H1 (cell line): ENCODE measurements around the gene VAPB. TPM values are rescaled to one million over a fixed set of nuclear protein-coding genes. Genes with fewer than 3 reads are reported as not detected.

Experiments
- CTCF ChIA-PET: fragments of 300-600 bp; sonication (Branson Sonifier 250); formaldehyde crosslinking; loops from one replicate; lab custom pipeline; 2021; ENCODE audit not compliant: partially characterized antibody; lab: Charles Lee
- POLR2A ChIA-PET: fragments of 300-600 bp; sonication (Branson Sonifier 250); formaldehyde crosslinking; loops from one replicate; lab custom pipeline; 2021; ENCODE audit warnings: inconsistent platforms; ENCODE audit not compliant: partially characterized antibody; lab: Charles Lee
- DNase-seq, 2 experiments: peaks; one replicate each; pipeline versions ENCODE4 v3.0.0 to v3.0.0-alpha.2; 2010 to 2022; ENCODE audit warnings: low spot score in 2 of 2, low read depth in 1 of 2, mixed read lengths in 1 of 2
- FAIRE-seq: peaks from 2 replicates; lab custom pipeline; 2011; peaks lifted over from hg19 to GRCh38; lab: Jason Lieb, UNC
- H2AFZ ChIP-seq: 2 replicates; pipeline ENCODE4 v1.8.1; 2012; ENCODE audit warnings: low read length, inconsistent platforms
- H2AK5ac ChIP-seq: 2 replicates; pipeline ENCODE4 v1.6.1; 2013; ENCODE audit warnings: low read depth, low read length
- H2BK120ac ChIP-seq: replicated peaks from 2 replicates; pipeline ENCODE3; 2013; ENCODE audit warnings: low read depth, low read length, inconsistent platforms
- H2BK12ac ChIP-seq: 2 replicates; pipeline ENCODE4 v1.6.1; 2013; ENCODE audit warnings: low read depth, low read length
- H2BK15ac ChIP-seq: 2 replicates; pipeline ENCODE4 v1.6.1; 2013; ENCODE audit warnings: low read length
- H2BK20ac ChIP-seq: 2 replicates; pipeline ENCODE4 v1.6.1; 2013; ENCODE audit warnings: low read length
- H2BK5ac ChIP-seq: 2 replicates; pipeline ENCODE4 v1.6.1; 2013; ENCODE audit warnings: low read depth, low read length
- H3K14ac ChIP-seq: 2 replicates; pipeline ENCODE4 v1.6.1; 2013; ENCODE audit warnings: inconsistent platforms; ENCODE audit not compliant: insufficient read length
- H3K18ac ChIP-seq: 2 replicates; pipeline ENCODE4 v1.6.1; 2013; ENCODE audit warnings: low read length; ENCODE audit errors: extremely low read depth
- H3K23ac ChIP-seq: 2 replicates; pipeline ENCODE4 v1.6.1; 2013; ENCODE audit warnings: inconsistent platforms; ENCODE audit not compliant: insufficient read length
- H3K23me2 ChIP-seq: 2 replicates; pipeline ENCODE4 v1.6.1; 2013; ENCODE audit warnings: low read depth, low read length
- H3K27ac ChIP-seq: 2 replicates; pipeline ENCODE4 v1.6.1; 2011; ENCODE audit warnings: low read depth, low read length, inconsistent platforms
- H3K27me3 ChIP-seq, 4 experiments: replicated peaks in 1 of 4; 1 replicate in 1 of 4; 2 replicates in 3 of 4; pipeline versions ENCODE4 v1.6.1 to v1.8.1; 2011 to 2013; ENCODE audit warnings: low read length in 3 of 4, mild to moderate bottlenecking in 3 of 4, inconsistent platforms in 2 of 4, mixed read lengths in 2 of 4, moderate library complexity in 1 of 4; ENCODE audit not compliant: control insufficient read depth in 3 of 4, insufficient read depth in 3 of 4; ENCODE audit errors: extremely low read depth in 1 of 4
- H3K36me3 ChIP-seq, 4 experiments: 2 replicates each; pipeline versions ENCODE4 v1.6.1 to v1.8.1; 2011 to 2013; ENCODE audit warnings: mild to moderate bottlenecking in 4 of 4, low read length in 3 of 4, moderate library complexity in 2 of 4, control low read depth in 1 of 4, inconsistent platforms in 1 of 4; ENCODE audit not compliant: insufficient read depth in 4 of 4, control insufficient read depth in 2 of 4
- H3K4ac ChIP-seq: replicated peaks from 2 replicates; pipeline ENCODE3; 2013; ENCODE audit warnings: low read length, low read depth, mixed read lengths, inconsistent platforms; ENCODE audit not compliant: insufficient read length
- H3K4me1 ChIP-seq, 4 experiments: replicated peaks in 1 of 4; 1 replicate in 1 of 4; 2 replicates in 3 of 4; pipeline versions ENCODE4 v1.6.1 to v1.8.1; 2011 to 2013; ENCODE audit warnings: low read length in 3 of 4, inconsistent platforms in 2 of 4, mixed read lengths in 1 of 4; ENCODE audit not compliant: insufficient read depth in 4 of 4, control insufficient read depth in 3 of 4
- H3K4me2 ChIP-seq, 2 experiments: 2 replicates each; pipeline versions ENCODE4 v1.6.1 to v1.8.1; 2011 to 2013; ENCODE audit warnings: low read depth in 2 of 2, low read length in 2 of 2, control low read depth in 1 of 2, inconsistent platforms in 1 of 2, mild to moderate bottlenecking in 1 of 2; ENCODE audit not compliant: insufficient read depth in 1 of 2
- H3K4me3 ChIP-seq, 4 experiments: fragments of 200-600, 300-600 bp in 1 of 4; sonication (generic), shearing (Covaris generic), sonication (Bioruptor Twin) in 1 of 4; 2 replicates each; pipeline versions ENCODE4 v1.5.1 to v1.8.1; 2011 to 2016; ENCODE audit warnings: low read length in 4 of 4, low read depth in 3 of 4, control low read depth in 2 of 4, inconsistent platforms in 2 of 4, mild to moderate bottlenecking in 2 of 4, mixed read lengths in 1 of 4, moderate library complexity in 1 of 4; ENCODE audit not compliant: insufficient read depth in 2 of 4; ENCODE audit errors: extremely low read depth in 1 of 4
- H3K56ac ChIP-seq: replicated peaks from 2 replicates; pipeline ENCODE3; 2013; ENCODE audit warnings: low read depth, mild to moderate bottlenecking, mixed read lengths, low read length, inconsistent platforms; ENCODE audit not compliant: insufficient read length
- H3K79me1 ChIP-seq: 2 replicates; pipeline ENCODE4 v1.6.1; 2013; ENCODE audit warnings: low read depth, low read length, control low read depth
- H3K79me2 ChIP-seq, 2 experiments: 2 replicates each; pipeline versions ENCODE4 v1.6.1 to v1.8.1; 2012 to 2013; ENCODE audit warnings: low read length in 2 of 2, mild to moderate bottlenecking in 2 of 2, inconsistent platforms in 1 of 2; ENCODE audit not compliant: insufficient read depth in 2 of 2, control insufficient read depth in 1 of 2
- H3K9ac ChIP-seq, 4 experiments: replicated peaks in 1 of 4; 1 replicate in 1 of 4; 2 replicates in 3 of 4; pipeline versions ENCODE4 v1.6.1 to v1.8.1; 2011 to 2013; ENCODE audit warnings: low read depth in 3 of 4, low read length in 3 of 4, control low read depth in 2 of 4, mild to moderate bottlenecking in 2 of 4, moderate library complexity in 2 of 4, inconsistent platforms in 1 of 4; ENCODE audit errors: extremely low read depth in 1 of 4
- H3K9me3 ChIP-seq, 2 experiments: 2 replicates each; pipeline versions ENCODE4 v1.6.1 to v1.8.1; 2012 to 2013; ENCODE audit warnings: mild to moderate bottlenecking in 2 of 2, moderate library complexity in 2 of 2, control low read depth in 1 of 2, inconsistent platforms in 1 of 2, low read depth in 1 of 2, low read length in 1 of 2, mixed read lengths in 1 of 2; ENCODE audit not compliant: insufficient read depth in 2 of 2
- H4K20me1 ChIP-seq, 2 experiments: replicated peaks in 1 of 2; 2 replicates each; pipeline versions ENCODE3 to v1.8.1; 2011 to 2013; ENCODE audit warnings: inconsistent platforms in 2 of 2, low read length in 2 of 2, mild to moderate bottlenecking in 1 of 2; ENCODE audit not compliant: insufficient read depth in 2 of 2, control insufficient read depth in 1 of 2
- H4K5ac ChIP-seq: 2 replicates; pipeline ENCODE4 v1.6.1; 2013; ENCODE audit warnings: low read length, low read depth, mixed read lengths, inconsistent platforms; ENCODE audit not compliant: insufficient read length
- H4K8ac ChIP-seq: 2 replicates; pipeline ENCODE4 v1.8.0; 2013; ENCODE audit warnings: mild to moderate bottlenecking, moderate library complexity, low read length, inconsistent platforms; ENCODE audit not compliant: insufficient read depth; ENCODE audit errors: extremely low read depth
- H4K91ac ChIP-seq: replicated peaks from 2 replicates; pipeline ENCODE3; 2013; ENCODE audit warnings: low read length, mixed read lengths, inconsistent platforms; ENCODE audit not compliant: insufficient read length
- ATF3 ChIP-seq: IDR thresholded peaks from 2 replicates; pipeline ENCODE4 v1.6.1; 2011; ENCODE audit warnings: low read depth, mild to moderate bottlenecking, low read length; ENCODE audit not compliant: insufficient read depth
- POLR2AphosphoS5 ChIP-seq: IDR thresholded peaks from 2 replicates; pipeline ENCODE4 v1.6.1; 2011; ENCODE audit warnings: low read depth, low read length
- RFX5 ChIP-seq: IDR thresholded peaks from 2 replicates; pipeline ENCODE4 v1.6.1; 2011; ENCODE audit warnings: low read depth, low read length, improper control_type of control experiment, borderline replicate concordance
- WGBS, 2 experiments: shearing (Covaris generic) in 1 of 2; methylation state at CpG; one replicate each; pipeline versions ENCODE4 v1.1.6 to v1.1.7; 2013 to 2015; ENCODE audit warnings: low lambda C conversion rate in 2 of 2, mixed read lengths in 2 of 2, inconsistent platforms in 1 of 2, low coverage in 1 of 2, missing lambda C conversion rate in 1 of 2; ENCODE audit not compliant: insufficient replicate concordance in 2 of 2, insufficient coverage in 1 of 2, insufficient read length in 1 of 2; ENCODE audit errors: extremely low coverage in 1 of 2, missing lambda C conversion rate in 1 of 2; 5-methylcytosine and 5-hydroxymethylcytosine counted together
- polyA plus RNA-seq, 7 experiments: library from polyadenylated mRNA; depleted of rRNA in 3 of 7; stranded (reverse) in 5 of 7; unstranded in 2 of 7; fragments of >200 nt in 5 of 7; fragments of 200-250 nt in 2 of 7; gene quantifications; 1 replicate in 5 of 7; 2 replicates in 1 of 7; 4 replicates in 1 of 7; pipeline versions ENCODE4 v1.2.1 to v1.2.3, GENCODE V29; 2011 to 2013; ENCODE audit warnings: missing spikeins in 2 of 7, mixed read lengths in 2 of 7
- total RNA-seq: library from RNA; stranded (reverse); fragmentation: NEBNext Ultra II Directional; extraction: Animal tissue kit (Norgen Biotek cat#: 25700); gene quantifications from 2 replicates; pipeline ENCODE4 v1.2.1, GENCODE V29; 2021

VAPB gene
- total and polyA plus RNA-seq, 2 of the 8 experiments (the other 6 are each of a cell fraction or from before 2014, with no cell fraction given) = 24.4 to 62.8 TPM

GRCh38 chr20:58434326-58434725, 45.3 kb downstream of the VAPB start:
- Histone ChIP-seq H4K91ac (no peak overlapping the region), H3K9ac (no peak overlapping the region), H2BK20ac (no peak overlapping the region), H3K79me1 (peaks cover 7% of the 10 kb centered on the region), H4K5ac (no peak overlapping the region), H2BK5ac (no peak overlapping the region), H2AK5ac (no peak overlapping the region), H4K20me1 (peaks cover 0 to 2% of the 10 kb centered on the region in 2 experiments), H3K4me2 (no peak overlapping the region), H3K56ac (no peak overlapping the region), H3K4me3 (no peak overlapping the region), H2BK15ac (no peak overlapping the region), H4K8ac (no peak overlapping the region), H3K79me2 (peaks cover 13 to 84% of the 10 kb centered on the region in 2 experiments; a peak in 3 of 4 replicates), H3K9me3 (no peaks in the 10 kb centered on the region), H2BK120ac (no peak overlapping the region), H2AFZ (no peak overlapping the region), H3K18ac (no peak overlapping the region), H3K27ac (no peak overlapping the region), H3K4me1 (peaks cover 0 to 19% (median 10%) of the 10 kb centered on the region in 4 experiments; a peak in 5 of 7 replicates), H3K23ac (no peak overlapping the region), H3K27me3 (no peaks in the 10 kb centered on the region), H3K4ac (no peak overlapping the region), H2BK12ac (no peak overlapping the region), H3K36me3 (peaks cover 0 to 3% (median 0%) of the 10 kb centered on the region in 4 experiments; a peak in 1 of 8 replicates), H3K23me2 (no peaks in the 10 kb centered on the region), H3K14ac (no peak overlapping the region)
- FAIRE-seq = no peak
- DNase-seq = no peak
- CTCF ChIA-PET = interaction anchor here (1.0 to 2.6 kb wide), 7 partner anchors 10 to 198 kb away, joined by 3 to 12 read pairs (median 3); no protein-coding TSS in a partner anchor
- 87% methylated on average over 5 of the region's 5 CpGs; no CpG with 5 or more reads in 1 of the 2 experiments for WGBS, 2 experiments
- POLR2A ChIA-PET = interaction anchor here (2.0 kb wide), 1 partner anchor 10 kb away, joined by 8 read pairs; no protein-coding TSS in a partner anchor
- no peak for TF ChIP-seq RFX5
- TF ChIP-seq ATF3 = no peak
- TF ChIP-seq POLR2AphosphoS5 = no peak
